Lower lobe of right lung (tissue), 2 donors: ENCODE data around the gene MED12. TPM values are rescaled to one million over a fixed set of nuclear protein-coding genes. Genes with fewer than 3 reads are reported as not detected.
A peak's percentile ranks its signal among the peaks of the same experiment; 100 is the strongest.

ENCODE experiments used
- ATAC-seq, 2 donors: fragments of 200-7000 bp; cut with Tn5 transposase; one replicate each; pipeline ENCODE4 v1.9.1; 2020 to 2022; ENCODE audit warnings: mild to moderate bottlenecking in 2 of 2, moderate library complexity in 2 of 2
- DNase-seq: peaks from one replicate; pipeline ENCODE4 v3.0.0-alpha.2; 2020
- H3K27ac ChIP-seq: fragments of 200-600 bp; one replicate; pipeline ENCODE4 v1.8.0; 2022
- H3K27me3 ChIP-seq: fragments of 200-600 bp; one replicate; pipeline ENCODE4 v1.8.0; 2022; ENCODE audit warnings: low read depth
- H3K36me3 ChIP-seq: fragments of 200-600 bp; one replicate; pipeline ENCODE4 v1.8.0; 2022; ENCODE audit warnings: mild to moderate bottlenecking
- H3K4me1 ChIP-seq: fragments of 200-600 bp; one replicate; pipeline ENCODE4 v1.8.0; 2022
- H3K4me3 ChIP-seq: fragments of 200-600 bp; one replicate; pipeline ENCODE4 v1.8.0; 2022; ENCODE audit warnings: mild to moderate bottlenecking
- H3K9me3 ChIP-seq: fragments of 200-600 bp; one replicate; pipeline ENCODE4 v1.8.0; 2022
- CTCF ChIP-seq: fragments of 200-600 bp; IDR thresholded peaks from one replicate; pipeline ENCODE4 v1.8.0; 2022; ENCODE audit warnings: antibody characterized with exemption, mild to moderate bottlenecking
- intact Hi-C: fragments of 100-400 bp; cut with DNase I; formaldehyde crosslinking; loops from one replicate; pipeline ENCODE4 v1.11.0; 2022
- total RNA-seq: library from RNA; stranded (reverse); fragmentation: NEBNext Ultra II Directional; extraction: Animal tissue kit (Norgen Biotek cat#: 25700); gene quantifications from one replicate; pipeline ENCODE4 v1.2.1, GENCODE V29; 2021
- donor health status: DM: no; HTN: yes; CAD: no; lungs with severe emphysema.

The MED12 gene
- total RNA-seq, 1 donor from 2014 or later, result 48.4 TPM

GRCh38 chrX:71107762-71108360, 10.5 kb upstream of the MED12 start:
- Histone ChIP-seq H3K27ac (no peak overlapping the region), H3K27me3 (no peaks in the 10 kb centered on the region), H3K4me1 (no peaks in the 10 kb centered on the region), H3K36me3 (no peaks in the 10 kb centered on the region), H3K4me3 (no peak overlapping the region), H3K9me3 (no peaks in the 10 kb centered on the region)
- intact Hi-C loops, result no loop called here
- no peak for DNase-seq
- ATAC-seq, result no peak
- no peak for TF ChIP-seq CTCF

DNA sequence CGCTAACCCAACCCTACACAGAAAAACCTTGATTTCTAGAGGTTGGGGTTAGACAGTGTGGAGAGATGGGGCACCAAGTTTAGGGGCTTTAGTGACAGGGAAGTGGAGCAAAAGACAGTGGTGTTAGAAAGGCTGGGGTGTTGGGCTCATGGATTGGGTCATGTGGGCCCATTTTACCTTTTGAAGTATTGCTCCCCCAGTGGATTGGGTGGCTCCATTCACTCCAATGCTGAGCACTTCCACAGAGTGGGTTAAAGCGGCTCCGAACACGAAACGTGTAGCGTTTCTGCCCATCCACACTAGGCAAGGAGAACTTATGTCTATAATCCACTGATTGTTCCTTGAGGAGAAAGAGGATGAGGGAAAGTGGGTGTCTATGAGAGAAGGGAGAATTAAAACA, 9.3 kb upstream of the MED12 start:
- Histone ChIP-seq H3K27me3 (no peaks in the 10 kb centered on the region), H3K4me3 (no peak overlapping the region), H3K27ac (no peak overlapping the region), H3K36me3 (no peaks in the 10 kb centered on the region), H3K4me1 (no peaks in the 10 kb centered on the region), H3K9me3 (no peaks in the 10 kb centered on the region)
- intact Hi-C loops, result no loop called here
- TF ChIP-seq CTCF, result no peak
- DNase-seq (no peak), ATAC-seq (no peak)

GRCh38 chrX:71111141-71111843, 7.1 kb upstream of the MED12 start, which contains the start of gene IL2RG:
TSS of gene IL2RG (minus strand) at chrX:71111577. CDS start at chrX:71111539, 38 bp downstream.
- TF ChIP-seq CTCF, result no peak
- Histone ChIP-seq H3K27me3 (no peaks in the 10 kb centered on the region), H3K9me3 (no peaks in the 10 kb centered on the region), H3K4me3 (peak within 1 kb of the TSS; percentile 36), H3K4me1 (no peaks in the 10 kb centered on the region), H3K36me3 (no peaks in the 10 kb centered on the region), H3K27ac (peak within 1 kb of the TSS; percentile 46)
- intact Hi-C loops, result no loop called here
- DNase-seq (no peak), ATAC-seq (peak; percentile 81 to 86)

DNA sequence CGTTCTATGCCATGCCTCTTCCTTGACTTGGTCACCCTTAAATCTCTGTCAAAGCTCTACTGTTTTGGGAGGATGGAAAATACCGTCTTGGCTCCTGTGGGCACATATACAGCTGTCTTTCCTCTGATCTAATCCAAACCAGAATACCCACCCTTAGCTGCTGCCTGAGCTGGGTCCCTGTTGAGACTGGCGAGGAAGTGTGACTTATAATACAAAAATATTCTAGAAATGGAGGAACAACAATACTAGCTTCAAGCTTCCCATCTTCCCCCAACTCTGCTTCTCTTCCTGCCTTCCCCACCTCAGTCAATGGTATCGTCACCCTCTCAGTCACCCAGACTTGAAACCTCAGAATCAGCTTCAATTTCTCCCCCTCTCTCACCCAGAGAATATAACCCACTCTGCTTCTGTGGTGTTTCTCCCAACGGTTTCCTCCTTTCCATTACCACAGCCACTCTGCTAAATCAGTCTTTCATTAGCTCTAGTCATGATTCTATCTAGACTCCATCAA, 6.4 kb upstream of the MED12 start:
- no peaks in the 10 kb centered on the region for H3K36me3 ChIP-seq
- peak overlapping the region; percentile 46 for H3K27ac ChIP-seq
- H3K4me1 ChIP-seq, result no peaks in the 10 kb centered on the region
- peak overlapping the region; percentile 36 for H3K4me3 ChIP-seq
- no peak for TF ChIP-seq CTCF
- H3K9me3 ChIP-seq, result no peaks in the 10 kb centered on the region
- intact Hi-C loops, result no loop called here
- no peak for DNase-seq
- no peak for ATAC-seq
- no peaks in the 10 kb centered on the region for H3K27me3 ChIP-seq

DNA sequence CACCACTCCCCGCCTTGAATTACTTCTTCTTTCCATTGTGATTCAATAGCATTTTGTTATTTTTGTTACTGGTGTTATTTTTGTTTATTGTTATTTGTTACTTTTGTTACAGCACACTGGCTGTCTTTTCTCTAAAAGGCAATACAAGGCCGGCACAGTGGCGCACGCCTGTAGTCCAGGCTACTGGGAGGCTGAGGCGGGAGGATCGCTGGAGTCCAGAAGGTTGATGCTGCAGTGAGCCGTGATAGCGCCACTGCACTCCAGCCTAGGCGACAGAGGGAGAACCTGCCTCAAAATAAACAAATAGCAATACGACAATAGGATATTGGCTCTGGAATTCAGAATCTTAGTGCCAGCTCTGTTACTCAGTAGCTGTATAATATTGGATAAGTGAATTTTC, 1.0 kb upstream of the MED12 start:
- H3K4me3 ChIP-seq, result no peak overlapping the region
- peaks cover 12% of the 10 kb centered on the region for H3K4me1 ChIP-seq
- H3K9me3 ChIP-seq, result no peaks in the 10 kb centered on the region
- H3K36me3 ChIP-seq, result peaks cover 27% of the 10 kb centered on the region
- no peak overlapping the region for H3K27ac ChIP-seq
- no peak for TF ChIP-seq CTCF
- intact Hi-C loops, result no loop called here
- DNase-seq (no peak), ATAC-seq (no peak)
- H3K27me3 ChIP-seq, result no peaks in the 10 kb centered on the region
